ENCODE results near the gene HOXA11.

The HOXA11 gene

DNA sequence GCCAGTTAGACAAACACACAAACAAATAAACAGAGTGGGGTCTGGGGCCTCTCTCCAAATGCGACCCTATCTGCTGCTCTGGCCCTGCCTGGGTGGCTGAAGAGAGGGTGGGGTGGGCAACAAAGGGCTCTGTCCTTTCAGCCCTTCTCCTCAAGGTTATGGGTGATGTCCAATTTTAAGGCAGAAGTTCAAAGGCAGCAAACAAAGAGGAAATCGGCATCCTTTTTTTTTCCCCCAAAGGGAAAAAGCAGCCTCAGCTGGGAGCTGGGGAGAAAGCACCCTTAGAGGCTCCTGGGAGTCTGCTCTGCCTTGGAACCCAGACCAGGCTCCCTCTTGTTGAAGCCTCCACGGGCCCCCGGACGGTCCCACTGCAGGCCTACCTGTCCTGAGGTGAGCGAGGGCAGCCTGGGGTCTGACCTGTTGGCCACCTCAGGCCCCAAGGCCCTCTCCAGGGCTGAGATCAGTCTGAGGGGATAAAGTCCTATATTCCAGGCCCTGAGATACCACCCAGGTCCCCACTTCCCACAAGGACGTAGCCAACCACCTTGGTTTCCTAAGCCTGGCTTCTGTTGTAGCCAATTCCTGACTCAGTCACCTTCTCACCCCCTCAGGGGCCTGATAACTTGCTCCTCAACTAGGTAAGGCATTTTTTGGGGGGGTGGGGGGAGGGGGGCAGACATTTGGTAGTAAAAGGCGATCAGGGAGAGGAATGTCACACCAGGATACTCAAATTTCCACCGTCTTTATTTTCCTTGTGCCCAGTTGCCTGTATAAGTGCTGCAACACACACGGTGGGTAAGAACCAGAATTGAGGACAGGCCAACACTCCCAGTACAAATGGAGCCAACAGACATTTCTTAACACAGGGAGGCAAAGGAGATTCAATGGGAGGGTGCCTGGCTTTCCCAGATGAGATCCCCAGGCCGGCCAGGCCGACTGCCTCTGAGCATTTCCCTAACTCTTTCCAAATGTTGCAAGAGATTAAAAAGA, 4.3 kb downstream of the HOXA11 start:
- no peak for DNase-seq (ENCODE audit: low read depth in 2 of 2)

DNA sequence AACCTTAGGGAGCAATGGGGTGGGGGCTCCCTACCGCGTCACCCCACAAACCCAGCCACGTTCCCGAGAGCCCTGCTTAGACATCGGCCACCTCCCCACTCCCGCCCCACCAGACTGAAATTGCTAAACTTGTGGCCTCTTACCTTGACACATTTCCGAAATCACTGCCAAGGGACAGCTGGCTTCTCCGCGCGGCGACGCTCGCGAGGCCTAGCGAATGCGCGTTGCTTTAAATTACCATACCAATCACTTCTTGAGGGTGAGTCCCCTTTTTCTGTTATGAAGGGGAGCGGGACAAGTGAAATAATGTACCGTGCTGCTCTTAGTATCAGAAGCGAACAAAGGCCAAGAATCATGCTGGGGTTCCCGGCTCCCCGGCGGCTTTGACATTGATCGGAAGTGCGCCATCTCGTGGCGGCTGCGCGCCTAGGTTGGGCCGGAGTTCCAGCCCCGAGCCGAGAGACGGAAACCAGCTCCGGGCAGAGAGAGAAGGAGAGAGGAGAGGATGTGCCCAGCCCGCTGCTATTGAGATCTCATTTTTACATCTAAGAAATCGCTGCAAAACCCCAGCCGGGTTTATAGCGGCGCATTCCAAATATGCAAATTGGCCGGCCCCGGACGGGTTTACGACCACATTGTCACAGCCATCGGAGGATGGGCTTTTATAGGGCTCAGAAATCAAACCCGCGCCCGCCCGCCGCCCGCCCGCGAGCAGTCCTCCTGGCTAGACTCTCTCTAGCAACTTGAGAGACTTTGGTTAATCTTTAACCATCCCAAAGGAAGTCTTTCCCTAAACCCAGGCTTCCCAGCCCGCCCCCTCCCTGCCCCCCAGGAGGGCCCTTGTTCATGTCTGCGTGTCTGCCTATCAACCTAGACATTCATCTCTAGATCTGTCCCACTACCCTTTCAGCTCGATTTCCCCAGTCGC, 5.3 kb downstream of the HOXA11 start:
- peak; percentile 26 to 46 for DNase-seq (ENCODE audit: low read depth in 2 of 2)

DNA sequence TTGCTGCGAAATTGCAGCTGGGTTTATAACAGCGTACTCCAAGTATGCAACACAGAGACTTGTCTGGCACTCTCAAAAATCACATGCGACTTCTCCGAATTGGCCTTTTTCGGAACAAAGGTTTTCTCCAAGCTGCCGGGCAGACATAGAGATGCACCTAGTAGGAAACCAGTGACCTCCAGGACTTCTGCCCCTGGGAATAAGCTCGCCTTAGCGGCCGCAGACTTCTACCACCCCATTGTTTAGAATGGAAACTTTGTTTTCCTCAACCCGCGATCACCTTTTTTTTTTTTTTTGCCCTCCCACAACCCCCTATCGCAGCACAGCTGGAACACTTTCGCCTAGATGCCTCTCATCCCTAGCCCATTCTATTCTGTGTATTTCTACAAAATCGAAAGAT, 6.0 kb downstream of the HOXA11 start:
- no peak for DNase-seq (ENCODE audit: low read depth in 2 of 2)

DNA sequence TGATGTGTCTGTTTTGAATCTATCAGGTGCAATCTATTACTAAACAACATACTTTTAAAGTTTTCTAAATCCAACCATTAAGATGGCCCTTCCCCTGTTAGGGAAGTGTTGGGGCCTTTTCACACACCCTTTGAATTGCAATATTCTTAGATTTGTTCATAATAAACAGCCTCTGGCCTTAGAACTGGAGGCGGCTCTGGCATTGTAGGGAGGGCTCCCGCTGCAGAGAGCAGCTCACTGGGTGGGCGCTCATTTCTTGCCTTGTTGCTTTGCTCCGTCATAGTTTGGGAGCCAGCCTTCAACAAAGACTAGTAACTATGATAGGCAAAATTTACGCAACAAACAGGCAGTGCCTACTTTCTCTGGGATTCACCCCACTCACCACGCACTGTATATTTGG, 6.7 kb downstream of the HOXA11 start:
- DNase-seq (ENCODE audit: low read depth in 2 of 2) = no peak

DNA sequence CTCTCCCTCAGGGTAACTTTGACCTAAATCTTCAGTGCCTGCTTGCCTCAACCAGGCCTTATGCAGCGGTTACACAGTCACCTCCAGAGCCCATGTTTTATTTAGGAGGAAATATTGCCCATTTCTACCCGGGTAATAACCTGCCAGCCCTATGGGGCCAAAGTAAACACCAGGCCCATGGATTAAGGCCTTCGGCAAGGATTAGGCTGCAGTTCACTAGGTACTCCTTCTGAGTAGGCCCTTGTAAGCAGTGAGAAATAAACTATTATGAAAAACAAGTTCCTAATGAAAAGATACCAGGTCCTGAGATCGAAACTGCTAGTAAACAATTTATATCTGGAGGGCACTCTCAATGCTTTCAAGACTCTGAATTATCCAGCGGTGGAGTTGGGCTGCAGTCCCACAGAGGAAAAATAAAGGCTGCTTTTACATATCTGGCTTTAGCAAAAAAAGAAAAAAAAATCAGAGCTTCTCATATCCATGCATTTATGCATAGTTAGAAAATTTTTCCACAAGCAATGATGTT, 7.2 kb downstream of the HOXA11 start:
- DNase-seq (ENCODE audit: low read depth in 2 of 2) = no peak

DNA sequence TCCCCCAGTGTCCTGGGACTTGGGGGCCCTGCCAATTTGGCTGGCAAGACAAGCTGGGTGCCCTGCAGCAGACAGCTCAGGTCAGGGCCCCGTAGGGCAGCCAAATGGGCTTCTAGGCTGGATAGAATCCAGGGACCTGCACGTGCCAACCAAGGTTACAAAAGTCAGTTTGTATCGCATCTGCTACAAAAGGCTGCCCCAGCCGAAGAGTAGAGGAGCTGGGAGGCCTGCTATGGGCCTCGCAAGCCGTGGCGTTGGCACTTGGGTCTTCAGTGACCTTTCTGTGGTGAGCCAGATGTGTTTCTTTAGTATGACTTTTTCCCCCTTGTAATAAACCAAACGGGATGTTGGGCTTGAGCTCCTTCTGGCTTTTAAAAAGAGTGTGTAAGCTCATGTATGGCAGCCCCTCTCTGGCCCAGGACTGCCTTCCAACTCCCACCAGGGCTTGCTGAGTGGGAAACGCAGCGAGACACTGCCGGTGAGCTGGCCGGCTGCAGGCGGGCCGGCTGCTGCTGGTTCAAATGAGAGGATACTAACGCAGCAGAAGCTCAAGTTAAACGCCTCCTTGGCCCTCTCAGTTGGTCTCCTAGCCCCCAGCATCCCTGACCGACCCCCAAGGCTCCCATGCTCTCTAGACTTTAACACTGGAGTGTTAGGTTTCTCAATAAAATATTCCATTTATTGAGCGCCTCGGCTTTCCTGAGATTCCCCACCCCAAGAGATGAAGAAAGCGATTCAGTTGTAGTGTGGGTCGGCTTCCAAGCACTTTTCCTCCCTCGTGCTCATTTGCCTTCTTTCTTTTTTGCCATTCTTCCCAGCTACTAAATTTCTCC, 7.9 kb downstream of the HOXA11 start:
- no peak for DNase-seq (ENCODE audit: low read depth in 2 of 2)

DNA sequence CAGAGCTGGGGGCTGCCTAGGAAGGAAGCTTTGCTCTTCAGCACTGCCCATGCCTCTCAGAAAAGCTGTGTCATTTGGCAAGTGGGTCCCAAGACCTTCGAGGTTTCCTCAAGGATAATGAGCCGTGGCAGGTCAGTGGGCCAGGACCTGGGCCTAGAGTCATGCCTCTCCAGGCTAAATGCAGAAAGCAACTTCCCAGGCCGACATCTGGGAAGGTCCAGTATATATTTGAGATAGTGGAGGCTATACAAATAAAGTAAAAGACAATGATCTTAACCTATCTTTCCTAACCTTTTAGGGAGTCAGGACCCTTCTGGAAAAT, 8.5 kb downstream of the HOXA11 start:
- no peak for DNase-seq (ENCODE audit: low read depth in 2 of 2)

DNA sequence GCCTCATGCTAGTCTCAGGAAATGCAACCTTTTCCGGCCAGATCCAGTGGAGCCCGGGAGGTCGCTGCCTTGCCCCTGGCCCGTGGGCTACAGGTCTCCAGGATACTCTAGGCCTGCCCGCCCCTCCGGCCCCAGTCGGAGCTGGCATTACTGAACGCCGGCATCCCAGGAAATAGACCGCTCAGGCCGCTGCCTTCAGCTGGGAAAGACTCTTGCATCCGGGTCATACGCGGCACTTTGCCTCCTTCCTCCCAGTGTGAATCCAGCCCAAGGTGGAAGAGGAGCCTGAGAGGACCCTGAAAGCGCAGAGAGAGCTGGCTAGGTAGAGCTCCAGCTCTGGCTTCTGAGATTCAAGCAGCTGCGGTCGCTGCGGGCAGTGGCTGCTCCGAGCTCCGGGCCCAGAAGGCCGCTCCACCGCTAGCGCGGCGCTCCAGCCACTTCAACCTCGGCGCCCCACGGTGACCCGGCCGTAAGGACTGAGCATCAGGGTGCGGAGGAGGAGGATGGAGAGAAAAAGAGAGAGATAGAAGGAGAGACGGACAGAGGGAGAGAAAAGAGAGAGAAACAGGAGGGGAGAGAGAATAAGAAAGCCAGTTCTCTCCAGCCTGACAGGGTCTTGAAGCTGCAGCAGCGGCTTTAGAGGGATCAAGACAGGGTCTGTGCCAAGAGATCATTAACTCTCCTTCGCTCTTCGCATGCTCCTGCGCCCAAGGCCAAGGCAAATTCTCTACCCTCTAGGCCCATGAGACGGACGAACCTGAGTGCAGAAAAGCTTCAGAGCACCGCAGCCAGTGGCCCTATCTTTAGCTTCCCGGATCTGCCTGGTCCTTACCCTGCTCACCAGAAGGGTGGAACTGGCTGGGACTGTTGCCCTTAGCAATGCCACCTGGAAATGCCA, 9.2 kb downstream of the HOXA11 start:
- DNase-seq (ENCODE audit: low read depth in 2 of 2) = no peak

DNA sequence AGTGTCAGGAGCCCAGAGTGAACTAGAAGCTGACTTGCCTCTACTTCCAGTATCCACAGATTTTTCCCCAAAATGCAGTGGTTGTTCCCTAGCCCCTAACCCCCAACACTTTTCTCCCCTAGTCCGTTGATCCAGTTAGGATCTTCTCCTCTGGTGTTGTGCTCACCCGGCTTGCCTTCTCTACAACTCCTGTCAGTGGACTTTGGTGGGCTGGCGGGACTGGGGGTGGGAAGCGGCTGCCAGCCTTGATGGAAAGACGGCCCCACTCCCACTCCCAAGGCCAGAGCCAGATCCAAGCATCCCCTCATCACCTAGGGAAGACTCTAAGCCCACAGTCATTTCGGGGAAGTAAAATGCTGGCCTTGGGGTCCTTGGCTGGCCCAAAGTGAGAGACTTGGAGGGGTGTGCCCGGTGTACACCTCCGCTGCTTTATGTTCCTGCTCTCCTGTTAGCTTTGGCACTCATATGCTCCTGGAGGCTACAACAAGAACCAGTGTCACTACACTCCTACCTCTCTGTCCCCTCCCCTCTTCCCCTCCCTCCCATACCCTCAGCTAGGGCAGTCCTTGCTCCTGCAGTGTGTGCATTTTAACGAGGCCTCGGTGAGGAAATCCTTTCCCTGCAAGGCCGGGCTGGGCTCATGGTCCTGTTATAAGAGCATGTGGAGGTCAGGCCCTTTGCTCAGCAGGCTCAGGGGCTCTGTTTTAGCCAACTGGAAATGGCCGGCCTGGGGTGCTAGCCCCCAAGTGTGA, 10.0 kb downstream of the HOXA11 start:
- no peak for DNase-seq (ENCODE audit: low read depth in 2 of 2)

DNA sequence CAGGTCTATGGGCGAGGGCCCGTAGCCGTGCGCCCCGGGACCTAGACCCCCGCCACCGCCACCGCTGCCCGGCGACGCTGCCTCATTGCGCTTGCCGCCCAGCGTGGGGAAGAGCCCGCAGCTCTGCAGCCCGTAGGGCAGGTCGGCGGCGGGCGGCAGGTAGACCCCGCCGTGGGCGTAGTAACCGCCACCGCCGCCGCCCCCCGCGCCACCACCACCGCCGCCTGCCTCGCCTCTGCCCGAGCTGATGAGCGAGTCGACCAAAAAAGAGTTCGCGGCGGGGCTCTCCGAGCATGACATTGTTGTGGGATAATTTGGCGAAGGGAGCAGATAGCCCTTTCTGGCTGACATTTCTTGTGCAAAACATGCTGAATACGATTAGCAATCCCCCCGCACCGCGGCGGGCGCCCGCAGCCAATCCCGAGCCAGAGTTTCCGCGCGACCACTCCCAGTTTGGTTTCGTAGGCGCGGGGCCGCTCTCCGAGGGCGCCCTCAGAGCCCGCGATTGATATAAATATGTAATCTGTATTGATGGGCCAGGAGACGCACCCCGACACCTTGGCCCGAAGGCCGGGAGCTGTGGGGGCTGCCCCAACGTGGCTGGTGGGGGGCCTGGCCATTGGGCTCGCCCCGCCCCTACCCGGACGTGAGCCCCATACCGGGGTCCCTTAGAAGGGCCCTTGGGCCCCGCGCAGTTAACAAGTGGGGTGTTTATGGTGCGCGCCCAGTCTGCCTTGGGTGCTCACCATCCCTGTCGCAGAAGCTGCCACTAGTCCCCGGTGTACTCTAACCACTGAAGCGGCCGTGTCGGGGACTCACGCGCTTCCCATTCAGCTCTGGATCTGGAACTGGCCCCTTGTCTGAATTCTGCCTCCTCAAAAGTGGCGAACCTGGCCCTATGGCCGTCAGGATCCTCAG, 10.8 kb downstream of the HOXA11 start, which contains the start of gene HOXA10:
HOXA10 (minus strand) TSS at position 365 of the 918 bp plus-strand sequence; CDS start at position 351, 14 bp downstream.
- no peak for DNase-seq (ENCODE audit: low read depth in 2 of 2)

DNA sequence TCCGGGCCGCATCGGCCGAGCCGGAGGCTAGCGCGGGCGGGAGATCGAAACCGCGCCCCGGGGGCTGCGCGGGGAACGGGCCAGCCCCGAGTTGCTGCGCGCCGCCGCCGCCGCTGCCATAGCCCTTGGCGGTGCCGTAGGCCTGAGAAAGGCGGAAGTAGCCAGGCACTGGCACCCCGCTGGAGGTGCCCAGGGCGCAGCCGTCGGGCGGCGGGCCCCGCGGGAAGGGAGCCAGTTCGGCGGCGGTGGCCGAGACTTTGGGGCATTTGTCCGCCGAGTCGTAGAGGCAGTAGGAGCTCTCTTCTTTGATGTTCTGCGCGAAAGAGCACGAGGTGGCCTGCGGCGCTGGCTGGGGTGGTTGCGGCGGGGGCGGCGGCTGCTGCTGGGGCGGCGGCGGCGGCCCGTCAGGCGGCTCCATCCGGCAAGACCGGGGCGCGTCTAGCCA, 11.5 kb downstream of the HOXA11 start:
- DNase-seq (ENCODE audit: low read depth in 2 of 2) = no peak

DNA sequence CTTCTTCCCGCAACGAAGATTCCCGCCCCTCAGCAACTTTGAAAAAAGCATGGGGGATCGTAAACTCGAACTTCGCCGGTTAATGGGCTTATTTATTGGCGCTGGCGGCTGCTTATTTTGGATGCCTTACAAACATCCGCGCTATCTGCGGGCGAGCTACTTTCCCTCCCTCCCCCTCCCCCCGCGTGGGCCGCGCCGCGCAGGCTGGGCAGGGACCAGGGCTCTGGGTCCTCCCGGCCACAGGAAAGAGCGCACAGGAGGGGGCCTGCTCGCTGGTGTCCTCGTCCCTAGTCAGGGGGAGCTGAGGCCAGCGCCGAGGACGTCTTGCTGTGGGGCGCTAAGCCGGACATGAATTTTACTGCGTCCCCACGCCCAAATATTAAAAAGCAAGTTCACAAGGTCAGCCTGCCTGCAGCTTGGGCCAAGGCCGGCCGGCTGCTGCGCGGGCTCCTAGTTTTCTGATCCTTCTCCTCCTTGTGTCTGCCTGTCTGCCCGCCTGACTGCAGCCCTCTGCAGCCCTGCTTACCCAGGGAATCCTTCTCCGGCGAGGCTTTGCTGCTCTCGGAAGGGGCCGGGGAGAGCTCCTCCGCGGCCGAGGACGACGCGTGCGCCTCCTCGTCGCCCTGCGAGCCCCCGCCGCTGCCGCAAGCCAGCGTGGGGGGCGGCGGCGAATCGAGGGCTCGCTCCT, 12.1 kb downstream of the HOXA11 start:
- no peak for DNase-seq (ENCODE audit: low read depth in 2 of 2)

DNA sequence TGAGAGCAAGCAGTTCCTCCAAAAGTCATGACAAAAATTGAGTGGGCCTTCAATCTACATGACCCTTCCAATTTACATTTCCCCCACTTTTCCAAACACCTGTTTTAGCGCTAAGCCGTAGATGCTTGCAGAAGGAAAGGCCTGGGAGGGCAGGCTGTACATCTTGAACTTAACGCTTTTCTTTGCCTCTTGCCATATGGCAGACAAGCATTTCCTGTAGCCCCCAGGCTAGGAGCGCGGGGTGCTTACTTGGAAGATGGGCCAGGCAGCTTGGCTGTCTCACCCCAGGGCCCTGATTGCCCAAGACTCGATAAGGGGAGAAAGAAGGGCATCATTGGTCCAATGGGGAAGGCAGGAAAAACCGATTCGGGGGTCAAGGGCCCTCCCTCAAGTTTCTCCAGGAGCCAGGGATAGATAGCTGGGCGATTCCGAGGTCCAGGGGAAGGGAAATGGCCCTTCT, 12.7 kb downstream of the HOXA11 start:
- DNase-seq (ENCODE audit: low read depth in 2 of 2) = no peak

DNA sequence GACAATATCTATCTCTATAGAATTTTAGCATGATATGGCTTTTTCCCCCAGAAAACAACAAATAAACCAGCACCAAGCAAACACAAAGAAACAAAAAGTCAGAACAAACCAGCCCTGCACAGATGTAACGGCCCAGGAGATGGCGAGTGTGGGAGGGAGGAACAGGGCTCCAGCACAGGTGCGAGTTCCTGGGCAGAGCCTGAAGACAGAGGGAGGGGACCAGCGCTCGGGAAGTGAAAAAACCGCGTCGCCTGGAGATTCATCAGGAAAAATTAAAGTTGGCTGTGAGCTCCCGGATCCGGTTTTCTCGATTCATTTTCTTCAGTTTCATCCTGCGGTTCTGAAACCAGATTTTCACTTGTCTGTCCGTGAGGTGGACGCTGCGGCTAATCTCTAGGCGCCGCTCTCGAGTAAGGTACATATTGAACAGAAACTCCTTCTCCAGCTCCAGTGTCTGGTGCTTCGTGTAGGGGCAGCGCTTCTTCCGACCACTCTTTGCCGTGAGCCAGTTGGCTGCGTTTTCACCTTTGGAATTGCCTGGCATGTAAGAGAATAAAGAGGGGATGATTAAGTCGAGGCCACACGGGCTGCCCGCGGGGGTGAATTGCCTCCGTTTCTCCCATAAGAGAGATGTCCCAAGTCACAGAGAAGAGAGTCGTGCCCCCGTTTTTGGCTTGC, 13.3 kb downstream of the HOXA11 start:
- DNase-seq (ENCODE audit: low read depth in 2 of 2) = no peak

DNA sequence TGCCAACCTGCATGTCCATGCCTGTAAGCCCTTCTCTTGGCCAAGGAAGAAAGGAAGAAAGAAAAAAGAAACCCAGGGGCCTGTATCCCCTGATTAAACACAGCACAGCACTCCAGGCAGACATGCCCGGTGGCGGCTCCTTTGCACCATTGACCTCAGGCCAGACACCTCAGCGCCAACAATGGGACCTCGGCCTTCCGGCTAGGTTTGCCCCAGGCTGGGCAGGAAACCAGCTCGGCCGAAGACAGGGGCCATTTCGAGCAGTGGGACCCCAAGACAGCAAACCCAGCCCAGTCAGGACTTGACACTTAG, 13.8 kb downstream of the HOXA11 start:
- no peak for DNase-seq (ENCODE audit: low read depth in 2 of 2)

DNA sequence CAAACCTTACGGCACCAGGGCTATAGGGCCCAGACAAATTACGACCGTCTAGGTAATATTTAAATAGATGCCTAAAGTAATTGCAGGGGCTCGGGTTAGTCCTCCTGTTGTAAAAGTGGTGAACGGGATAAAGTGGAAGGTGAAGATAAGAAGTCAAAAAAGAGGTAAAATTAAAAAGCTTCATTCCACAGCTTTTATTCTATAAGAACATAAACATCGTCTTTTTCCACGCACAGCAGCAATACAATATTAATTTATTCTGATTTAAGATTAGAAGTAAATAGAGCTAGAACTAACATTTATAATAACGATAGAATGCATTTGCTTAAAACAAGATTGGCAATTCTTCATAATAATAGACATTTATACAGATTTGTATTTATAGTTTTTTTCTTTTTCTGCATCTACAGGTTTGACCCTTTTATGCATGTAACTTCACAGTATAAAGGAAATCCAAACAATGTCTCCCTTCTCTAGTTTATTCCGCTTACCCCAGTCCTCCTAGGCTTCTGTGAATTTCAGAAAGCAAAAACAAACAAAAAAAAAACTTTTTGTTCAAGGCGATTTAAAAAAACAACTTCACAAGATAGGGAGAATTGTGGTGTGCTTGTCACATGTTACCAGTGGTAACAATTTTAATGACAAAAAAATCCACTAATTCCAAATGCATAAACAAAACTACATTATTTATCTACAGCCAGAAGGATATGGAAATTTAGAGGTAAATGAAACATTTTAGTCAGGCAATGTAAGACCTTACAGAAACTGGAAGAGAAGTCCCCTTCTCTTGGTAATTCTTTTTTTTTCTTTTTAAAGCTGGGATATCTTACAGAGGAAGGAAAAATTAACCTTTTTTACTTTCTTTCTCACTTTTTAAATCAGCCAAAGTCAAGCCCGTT, 14.4 kb downstream of the HOXA11 start:
- DNase-seq (ENCODE audit: low read depth in 2 of 2) = no peak
